GM19099 (cell line): ENCODE data around the gene WDR88.

Experiments used
- POLR2A ChIP-seq: IDR thresholded peaks from 3 replicates; pipeline ENCODE4 v1.6.1; 2011; ENCODE audit warnings: low read depth; ENCODE audit not compliant: insufficient read length; ENCODE audit errors: extremely low read depth

WDR88 gene

GRCh38 chr19:33117501-33117900, 14.4 kb upstream of the WDR88 start:
- TF ChIP-seq POLR2A = no peak

- no peak for TF ChIP-seq POLR2A
Measured at GRCh38 chr19:33118643-33119042, 13.3 kb upstream of the WDR88 start.

GRCh38 chr19:33124207-33125098, 7.5 kb upstream of the WDR88 start:
- no peak for TF ChIP-seq POLR2A

GRCh38 chr19:33125929-33126388, 6.0 kb upstream of the WDR88 start:
- TF ChIP-seq POLR2A = no peak

GRCh38 chr19:33129901-33130300, 2.0 kb upstream of the WDR88 start:
- TF ChIP-seq POLR2A = no peak

DNA sequence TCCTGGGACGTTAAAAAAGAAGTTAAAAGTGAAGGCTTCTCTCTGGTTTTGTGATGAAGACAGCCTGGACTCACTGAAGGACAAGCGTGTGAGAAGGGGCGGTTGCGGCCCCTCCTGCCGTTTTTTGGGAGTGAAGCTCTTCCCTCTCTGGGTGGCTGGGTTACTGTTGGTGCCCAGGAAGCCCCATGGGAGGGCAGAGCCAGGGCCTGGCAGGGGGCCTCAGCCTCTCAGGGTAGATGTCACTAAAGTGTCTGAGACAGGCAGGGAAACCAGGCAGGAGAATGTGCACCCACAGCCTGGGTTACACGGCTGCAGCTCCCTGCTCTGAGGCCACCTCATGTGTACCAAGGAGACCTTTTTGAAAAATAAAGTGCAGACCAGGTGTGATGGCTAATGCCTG, 1.5 kb upstream of the WDR88 start:
- TF ChIP-seq POLR2A = no peak

- no peak for TF ChIP-seq POLR2A
Measured at GRCh38 chr19:33132425-33132824, 511 bp downstream of the WDR88 start.

DNA sequence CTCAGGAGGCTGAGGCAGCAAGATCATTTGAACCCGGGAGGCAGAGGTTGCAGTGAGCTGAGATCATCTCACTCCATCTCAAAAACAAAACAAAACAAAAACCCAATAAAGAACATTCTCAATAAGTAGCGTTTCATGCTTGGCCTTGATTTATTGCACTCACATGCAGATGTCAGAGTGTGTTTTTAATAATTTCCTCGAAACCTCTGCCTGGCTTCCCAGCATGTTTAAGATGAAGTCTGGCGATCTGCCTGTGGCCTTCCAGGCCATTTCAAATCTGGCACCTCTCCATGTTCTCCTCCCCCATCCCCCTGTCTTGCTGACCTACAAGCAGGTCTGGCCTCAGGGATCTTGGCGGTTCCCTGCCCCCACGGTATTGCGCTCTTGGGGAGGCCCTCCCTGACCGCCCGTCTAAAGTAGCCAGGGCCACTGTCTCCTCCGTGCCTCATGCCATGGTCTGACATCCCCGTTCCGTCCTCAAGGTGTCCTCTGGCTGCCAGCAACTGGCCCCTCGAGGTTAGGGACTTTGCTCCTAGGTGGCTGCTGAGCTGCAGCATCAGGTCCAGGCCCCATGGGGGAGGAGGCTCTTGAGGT, 1.6 kb downstream of the WDR88 start:
- no peak for TF ChIP-seq POLR2A

GRCh38 chr19:33134571-33135041, 2.7 kb downstream of the WDR88 start:
- no peak for TF ChIP-seq POLR2A

GRCh38 chr19:33139165-33139564, 7.3 kb downstream of the WDR88 start:
- TF ChIP-seq POLR2A = no peak

GRCh38 chr19:33143897-33144405, 12.0 kb downstream of the WDR88 start:
- TF ChIP-seq POLR2A = no peak

GRCh38 chr19:33146209-33146608, 14.3 kb downstream of the WDR88 start:
- no peak for TF ChIP-seq POLR2A

DNA sequence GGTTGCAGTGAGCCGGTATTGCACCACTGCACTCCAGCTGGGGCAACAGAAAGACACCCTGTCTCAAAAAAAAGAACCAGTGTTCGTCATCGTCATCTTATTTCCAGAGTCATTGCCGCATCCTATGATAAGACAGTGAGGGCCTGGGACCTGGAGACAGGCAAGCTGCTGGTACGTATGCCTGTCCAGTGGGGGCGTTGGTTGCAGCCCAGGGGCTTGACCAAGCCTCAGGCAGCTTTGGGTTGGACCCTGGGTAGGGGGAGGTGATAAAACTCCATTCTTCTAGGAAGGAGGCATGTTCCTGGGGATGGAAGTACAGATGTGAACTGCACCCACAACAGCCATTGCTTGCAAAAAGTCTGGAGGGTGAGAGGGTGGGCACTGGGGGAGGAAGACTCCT, 15.6 kb downstream of the WDR88 start:
- no peak for TF ChIP-seq POLR2A

DNA sequence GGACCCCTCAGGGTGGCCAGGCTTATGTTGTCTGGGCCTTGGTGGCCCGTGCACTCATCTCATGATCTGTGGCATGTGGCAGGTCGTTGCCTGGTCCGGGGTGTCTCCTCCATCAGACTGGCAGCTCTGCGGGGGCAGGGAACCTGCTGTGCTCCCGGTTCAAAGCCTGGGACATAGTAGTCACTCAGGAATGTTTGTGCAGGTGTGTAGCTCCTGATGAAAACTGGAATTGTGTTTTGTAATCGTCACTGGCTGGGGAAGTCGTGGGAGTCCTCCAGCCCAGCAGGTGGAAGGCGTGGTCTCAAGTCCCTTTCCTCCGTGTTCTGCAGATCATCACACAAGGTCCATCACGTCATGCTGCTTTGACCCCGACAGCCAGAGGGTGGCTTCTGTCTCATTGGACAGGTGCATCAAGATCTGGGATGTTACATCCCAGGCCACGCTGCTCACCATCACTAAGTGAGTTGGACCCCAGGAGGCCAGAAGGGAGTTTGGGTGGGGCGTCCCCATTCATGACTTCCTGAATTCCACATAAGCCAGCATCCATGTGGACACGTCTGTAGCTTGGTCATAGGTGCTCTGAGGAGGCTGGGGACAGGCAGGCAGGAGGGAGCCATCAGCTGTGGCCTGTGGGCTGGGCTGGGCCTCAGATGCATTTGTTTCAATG, 19.1 kb downstream of the WDR88 start:
- TF ChIP-seq POLR2A = no peak

DNA sequence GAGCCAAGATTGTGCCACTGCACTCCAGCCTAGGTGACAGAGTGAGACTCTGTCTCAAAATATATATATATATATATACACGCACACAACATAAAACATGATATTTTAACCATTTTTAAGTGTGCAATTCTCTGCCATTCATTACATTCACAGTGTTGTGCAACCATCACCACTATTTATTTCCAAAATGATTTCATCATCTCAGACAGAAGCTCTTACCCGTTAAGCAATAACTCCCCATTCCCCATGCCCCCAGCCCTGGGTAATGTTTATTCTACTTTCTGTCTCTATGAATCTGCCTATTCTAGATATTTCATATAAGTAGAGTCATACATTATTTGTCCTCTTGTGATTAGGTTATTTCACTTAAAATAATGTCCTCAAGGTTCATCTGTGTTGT, 20.3 kb downstream of the WDR88 start:
- TF ChIP-seq POLR2A = no peak
